CD4-positive, alpha-beta T cell treated with Interleukin-17A for 1 hour (primary cell): Measurements from ENCODE around the gene SCART1.
"Not testable (repeated sequence)": the region's sequence is repeated elsewhere in the genome, so short reads cannot be mapped to it uniquely, and the experiment has no call there.

Experiments used
- DNase-seq: peaks from one replicate; pipeline ENCODE4 v3.0.0-alpha.2; 2020

Gene SCART1

DNA sequence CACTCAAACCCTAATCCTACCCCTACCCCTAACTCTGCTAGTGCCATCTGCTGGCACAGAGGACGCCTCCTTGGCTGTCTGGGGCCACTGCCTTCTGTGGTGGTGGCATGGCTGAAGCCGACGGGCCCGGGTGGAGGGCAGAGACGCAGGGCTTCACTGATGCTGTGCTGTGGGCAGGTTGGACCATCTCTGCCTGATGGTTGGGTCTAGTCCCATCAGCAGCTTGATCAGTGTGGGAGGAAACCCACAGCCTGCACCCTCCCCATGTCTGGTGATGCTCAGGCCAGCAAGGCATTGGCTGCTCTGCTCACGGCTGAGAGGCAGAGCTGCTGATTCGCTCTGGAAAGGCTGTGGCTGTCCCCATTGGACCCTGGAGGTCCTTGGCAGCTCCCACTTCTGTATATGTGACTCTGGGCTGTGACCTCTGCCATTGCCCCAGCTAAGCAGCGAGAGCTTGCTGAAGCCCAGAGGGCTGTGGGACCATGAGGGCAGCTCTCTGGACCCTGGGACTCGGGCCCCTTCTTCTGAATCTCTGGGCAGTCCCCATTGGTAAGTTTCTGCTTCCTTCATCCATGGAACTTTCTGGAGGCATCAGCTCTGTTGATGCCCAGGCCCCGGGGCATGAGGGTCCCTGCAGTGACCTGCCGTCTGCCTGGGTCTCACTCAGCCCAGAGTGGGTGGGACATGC, at the start of gene SCART1:
Gene SCART1, plus strand, starts transcription at position 430 of the 688 bp plus-strand sequence. Its CDS starts 53 bp downstream, at position 483.
- peak; percentile 56 for DNase-seq

DNA sequence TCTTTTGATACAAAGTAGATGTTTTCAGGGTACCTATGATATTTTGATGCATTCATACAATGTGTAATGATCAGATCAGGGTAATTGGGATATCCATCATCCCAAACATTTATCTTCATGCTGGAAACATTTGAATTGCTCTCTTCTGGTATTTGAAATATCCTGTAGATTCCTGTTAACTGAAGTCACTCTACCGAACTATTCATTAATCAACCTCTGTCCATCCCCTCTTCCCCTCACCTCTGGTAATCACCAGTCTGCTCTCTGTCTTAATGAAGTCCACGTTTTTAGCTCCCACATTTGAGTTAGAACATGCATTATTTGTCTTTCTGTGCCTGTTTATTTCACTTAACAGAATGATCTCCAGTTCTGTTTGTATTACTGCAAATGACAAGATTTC, 48.5 kb upstream of the SCART1 start:
- no peak for DNase-seq

DNA sequence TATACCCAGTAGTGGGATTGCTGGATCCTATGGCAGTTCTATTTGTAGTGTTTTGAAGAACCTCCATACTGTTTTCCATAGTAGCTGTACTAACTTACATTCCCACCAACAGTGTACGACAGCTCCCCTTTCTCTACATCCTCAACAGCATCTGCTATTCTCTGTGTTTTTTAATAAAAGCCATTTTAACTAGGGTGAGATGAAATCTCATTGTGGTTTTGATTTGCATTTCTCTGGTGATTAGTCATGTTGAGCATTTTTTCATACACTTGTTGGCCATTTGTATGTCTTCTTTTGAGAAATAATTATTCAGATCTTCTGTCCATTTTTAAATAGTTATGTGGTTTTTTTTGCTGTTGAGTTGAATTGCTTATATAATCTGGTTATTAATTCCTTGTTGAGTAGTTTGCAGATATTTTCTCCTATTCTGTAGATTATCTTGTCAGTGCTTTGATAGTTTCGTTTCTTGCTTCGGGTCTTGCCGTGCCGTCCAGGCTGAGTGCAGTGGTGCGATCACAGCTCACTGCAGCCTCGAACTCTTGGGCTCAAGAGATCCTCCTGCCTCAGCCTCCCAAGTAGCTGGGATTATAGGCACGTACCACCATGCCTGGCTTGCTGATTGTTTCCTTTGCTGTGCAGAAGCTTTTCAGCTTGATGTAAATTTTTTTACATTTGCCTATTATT, 47.8 kb upstream of the SCART1 start:
- DNase-seq, result no peak

DNA sequence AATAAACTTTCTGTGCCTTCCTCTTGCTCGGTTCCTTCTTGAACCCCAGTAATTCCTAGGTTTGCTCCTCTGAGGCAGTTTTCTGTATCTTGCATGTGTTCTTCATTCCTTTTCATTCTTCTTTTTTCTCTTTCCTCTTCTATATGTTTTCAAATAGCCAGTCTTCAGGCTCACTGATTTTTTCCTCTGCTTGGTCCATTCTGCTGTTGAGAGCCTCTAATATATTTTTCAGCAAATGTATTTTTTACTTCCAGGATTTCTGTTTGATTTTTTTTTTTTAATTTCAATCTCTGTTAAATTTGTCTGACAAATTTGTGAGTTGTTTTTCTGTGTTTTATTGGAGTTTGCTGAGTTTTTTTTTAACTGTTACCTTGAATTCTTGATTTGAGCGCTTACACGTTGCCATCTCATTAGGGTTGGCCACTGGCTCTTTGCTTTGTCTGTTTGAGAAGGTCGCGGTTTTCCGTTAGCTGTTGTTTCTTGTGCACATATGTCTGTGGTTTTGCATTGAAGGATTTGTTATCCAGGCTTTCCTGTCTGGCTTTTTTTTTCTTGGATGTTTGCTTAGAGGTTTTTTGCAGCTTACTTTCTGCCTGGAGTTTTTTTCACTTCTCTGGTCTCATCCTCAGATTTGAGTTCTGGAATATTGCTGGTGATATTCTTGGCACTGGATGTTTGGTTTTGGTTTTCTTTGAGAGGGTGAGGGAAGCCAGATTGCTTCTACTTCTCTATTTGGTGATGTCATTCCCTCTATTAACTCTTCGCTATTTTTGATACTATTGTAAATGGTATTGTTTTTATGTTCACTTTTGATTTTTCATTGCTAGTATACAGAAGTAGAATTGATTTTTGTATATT, 42.0 kb upstream of the SCART1 start:
- no peak for DNase-seq

DNA sequence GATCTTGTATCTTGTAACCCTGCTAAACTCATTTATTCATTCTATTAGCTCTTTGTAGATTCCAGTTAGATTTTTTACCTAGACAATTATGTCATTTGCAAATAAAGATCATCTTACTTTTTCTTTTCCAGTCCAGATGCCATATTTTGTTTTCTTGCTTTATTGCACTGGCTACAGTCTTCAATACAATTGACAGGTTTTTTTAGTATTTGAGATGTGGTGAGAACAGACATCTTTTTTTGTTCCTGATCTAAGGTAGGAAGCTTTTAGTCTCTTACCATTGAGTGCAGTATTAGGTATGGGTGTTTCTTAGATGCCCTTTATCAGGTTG, 41.4 kb upstream of the SCART1 start:
- DNase-seq, result no peak

DNA sequence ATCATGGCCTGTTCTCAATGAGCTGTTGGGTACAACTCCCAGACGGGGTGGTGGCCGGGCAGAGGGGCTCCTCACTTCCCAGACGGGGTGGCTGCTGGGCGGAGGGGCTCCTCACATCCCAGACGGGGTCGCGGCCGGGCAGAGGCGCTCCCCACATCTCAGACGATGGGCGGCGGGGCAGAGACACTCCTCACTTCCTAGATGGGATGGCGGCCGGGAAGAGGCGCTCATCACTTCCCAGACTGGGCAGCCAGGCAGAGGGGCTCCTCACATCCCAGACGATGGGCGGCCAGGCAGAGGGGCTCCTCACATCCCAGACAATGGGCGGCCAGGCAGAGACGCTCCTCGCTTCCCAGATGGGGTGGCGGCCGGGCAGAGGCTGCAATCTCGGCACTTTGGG, 39.3 kb upstream of the SCART1 start:
- DNase-seq, result not testable (repeated sequence)

DNA sequence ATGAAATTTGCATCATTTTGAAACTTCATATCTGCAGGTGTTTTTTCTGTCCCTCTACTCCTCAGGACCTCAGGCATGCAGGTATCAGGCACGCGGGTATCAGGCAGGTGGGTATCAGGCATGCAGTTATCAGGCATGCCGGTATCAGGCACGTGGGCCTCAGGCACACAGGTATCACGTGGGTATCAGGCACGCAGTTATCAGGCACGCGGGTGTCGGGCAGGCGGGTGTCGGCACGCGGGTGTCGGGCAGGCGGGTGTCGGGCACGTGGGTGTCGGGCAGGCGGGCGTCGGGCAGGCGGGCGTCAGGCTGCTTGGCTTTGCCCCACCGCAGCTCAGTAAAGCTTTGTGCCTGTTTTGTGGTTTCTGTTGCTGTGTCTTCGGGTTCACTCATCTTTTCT, 38.0 kb upstream of the SCART1 start:
- no peak for DNase-seq

DNA sequence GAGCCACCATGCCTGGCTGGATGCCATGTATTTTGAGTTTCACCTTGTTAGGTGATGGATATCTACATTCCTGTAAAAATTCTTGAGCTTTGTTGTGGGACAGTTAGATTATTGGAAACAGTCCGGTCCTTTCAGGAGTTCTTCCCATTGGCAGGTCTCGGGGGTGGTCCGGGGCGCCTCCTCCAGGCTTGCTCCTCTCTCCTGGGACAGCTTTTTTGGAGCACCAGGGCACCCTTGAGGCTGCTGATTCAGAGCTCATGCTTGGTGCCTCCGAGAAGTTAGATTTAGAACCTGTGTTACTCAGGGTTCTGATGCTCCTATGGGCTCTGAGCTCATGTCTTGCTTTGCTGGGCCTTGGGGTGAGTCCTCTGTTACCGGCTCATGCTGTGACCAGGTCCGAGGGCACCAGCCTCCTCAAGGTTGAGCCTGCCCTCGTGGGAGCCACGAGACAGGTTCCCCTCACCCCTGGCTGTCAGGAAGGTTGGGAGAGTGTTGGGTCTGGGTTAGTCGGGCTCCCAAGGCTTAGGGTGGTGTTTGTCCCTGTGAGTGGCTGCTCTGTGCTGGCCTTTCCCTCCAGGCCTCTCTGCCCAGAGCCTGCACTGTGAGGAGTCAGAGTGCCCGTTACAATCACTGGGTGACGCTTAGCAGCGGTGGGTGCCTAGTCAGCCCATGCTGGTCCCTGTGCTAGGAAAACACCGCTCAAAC, 35.3 kb upstream of the SCART1 start:
- DNase-seq, result no peak

DNA sequence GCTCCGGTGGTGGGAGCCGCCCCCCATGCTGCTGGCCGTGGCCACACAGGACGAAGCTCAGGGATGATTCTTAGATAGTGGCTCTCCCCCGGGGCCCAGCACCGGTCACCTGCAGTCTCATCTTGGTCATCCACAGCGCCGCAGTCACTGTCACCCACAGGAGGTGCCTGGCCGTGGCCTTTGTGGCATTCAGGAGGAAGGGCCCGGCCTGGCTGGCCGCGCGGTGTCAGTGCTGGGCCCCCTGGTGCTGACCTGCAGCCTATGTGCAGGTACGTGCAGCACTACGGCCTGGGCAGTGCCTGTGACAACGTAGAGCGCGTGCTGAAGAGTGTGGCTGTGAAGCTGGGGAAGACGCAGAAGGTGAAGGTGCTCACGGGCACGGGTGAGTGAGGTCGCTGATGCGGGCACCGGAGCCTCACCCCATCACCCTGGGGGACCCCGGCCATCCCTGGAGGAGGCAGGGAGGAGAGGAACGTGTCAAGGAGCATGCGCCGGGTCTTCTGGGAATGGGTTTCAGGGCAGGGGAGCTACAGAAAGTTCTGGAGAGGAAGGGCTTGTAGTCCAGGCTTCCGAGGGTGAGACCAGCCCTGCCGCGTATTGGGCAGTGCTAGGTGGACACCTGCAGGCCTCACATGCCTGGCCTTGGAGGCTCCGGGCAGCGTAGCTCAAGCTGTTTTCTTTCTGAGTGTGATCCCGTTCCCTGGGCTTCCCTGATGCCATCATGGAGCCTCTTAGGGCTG, 34.4 kb upstream of the SCART1 start:
- no peak for DNase-seq

DNA sequence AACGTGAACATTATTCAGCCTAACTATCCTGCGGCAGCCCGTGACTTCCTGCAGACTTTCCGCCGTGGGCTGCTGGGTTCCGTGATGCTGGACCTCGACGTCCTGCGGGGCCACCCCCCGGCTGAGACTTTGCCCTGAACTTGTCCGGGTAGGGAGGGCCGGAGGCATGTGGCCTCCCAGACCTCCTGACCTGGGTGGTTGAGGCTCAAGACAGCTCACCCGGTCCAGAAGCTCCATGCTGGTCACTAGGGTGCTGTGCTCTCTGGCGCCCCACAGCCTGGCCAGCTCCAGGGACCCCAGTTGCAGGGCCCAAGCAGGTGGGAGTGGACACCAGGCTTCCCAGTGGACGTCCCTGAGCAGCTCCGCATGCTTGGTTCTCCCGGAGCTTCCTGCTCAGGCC, 33.7 kb upstream of the SCART1 start:
- DNase-seq, result no peak

DNA sequence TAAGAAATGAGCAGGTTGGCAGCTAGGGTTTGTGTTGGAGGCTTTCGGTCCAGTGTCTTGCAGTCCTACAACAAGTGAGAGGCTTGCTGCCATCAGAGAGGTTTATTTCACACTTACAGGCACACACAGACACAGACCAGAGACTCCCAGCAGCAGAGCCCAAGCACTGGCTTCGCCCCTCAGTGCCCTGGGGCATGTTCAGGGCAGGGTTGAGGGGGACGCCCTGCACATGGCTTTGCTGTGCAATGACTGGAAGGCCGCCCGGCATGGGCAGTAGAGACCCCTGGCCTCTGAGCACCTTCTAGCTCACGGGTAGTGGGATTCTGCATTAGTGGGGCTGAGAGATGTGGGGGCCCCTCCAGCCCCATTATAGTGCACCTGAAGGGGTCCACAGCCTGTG, 33.2 kb upstream of the SCART1 start:
- no peak for DNase-seq

DNA sequence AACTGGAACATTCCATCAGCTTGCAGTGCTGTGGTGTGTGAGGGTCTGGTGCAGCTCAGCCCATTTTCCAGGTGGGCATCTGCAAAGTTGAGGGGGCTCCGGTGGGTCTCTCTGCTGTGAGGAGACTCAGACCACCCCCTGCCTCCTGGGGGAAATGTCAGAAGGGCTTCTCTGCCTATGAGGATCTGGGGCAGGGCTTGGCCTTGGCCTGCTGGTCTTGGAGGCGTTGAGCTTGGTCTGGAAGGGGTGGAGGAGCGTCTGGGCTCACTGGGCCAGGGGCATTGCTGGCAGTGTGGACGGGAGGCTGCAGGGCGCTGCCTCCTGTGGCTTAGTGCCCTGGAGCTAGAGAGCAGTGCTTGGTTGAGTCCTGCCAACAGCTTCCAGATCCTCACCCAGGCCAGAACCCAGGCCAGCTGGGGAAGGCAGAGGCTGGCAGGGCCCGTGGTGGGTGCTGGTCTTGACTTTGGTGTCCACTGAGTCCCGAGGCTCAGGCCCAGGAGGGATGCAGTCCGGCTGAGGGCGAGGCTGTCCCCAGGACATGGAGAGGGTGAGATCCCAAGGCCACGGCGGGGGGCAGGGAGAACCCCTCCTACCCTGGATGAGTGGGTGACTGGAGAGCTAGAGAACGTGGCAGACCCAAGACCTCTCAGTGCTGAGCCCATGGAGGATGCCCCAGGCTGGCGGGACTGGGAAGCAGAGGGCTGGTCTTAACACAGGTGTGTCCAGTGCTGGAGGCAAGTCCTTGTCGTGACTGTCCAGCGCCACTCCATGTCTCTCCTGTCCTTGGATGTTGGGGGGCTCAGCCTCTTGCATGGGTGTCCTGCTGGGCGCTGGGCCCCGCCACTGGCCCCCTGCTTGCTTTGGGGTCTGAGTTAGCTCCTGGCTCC, 32.2 kb upstream of the SCART1 start:
- DNase-seq, result no peak

DNA sequence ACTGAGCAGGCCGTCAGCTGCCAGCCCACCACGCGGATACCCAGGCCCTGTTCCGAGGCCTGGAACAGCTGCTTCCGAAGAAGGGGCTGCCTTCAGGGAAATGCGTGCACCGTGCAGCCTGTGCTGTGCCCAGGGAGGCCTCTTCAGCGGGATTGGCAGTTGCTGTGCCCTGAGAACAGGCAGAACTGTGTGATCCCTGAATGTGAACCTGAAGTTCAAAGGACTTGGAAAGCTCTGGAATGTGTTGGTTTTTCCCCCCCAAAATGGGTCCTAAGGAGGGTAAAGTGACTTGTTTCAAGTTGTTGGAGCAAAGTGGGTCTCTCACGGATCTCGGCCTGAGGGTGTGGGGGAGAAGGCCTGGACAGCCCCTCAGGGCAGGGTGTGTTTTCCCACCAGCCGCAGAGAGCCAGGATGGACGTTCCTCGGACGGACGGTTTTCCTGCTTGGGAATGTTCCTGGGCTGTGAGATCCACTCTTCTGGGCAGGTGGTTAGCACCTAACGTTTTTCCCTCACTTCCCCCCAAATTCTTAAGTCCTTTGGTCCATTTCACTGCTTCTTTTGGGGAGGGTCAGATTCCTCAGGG, 31.4 kb upstream of the SCART1 start:
- no peak for DNase-seq

DNA sequence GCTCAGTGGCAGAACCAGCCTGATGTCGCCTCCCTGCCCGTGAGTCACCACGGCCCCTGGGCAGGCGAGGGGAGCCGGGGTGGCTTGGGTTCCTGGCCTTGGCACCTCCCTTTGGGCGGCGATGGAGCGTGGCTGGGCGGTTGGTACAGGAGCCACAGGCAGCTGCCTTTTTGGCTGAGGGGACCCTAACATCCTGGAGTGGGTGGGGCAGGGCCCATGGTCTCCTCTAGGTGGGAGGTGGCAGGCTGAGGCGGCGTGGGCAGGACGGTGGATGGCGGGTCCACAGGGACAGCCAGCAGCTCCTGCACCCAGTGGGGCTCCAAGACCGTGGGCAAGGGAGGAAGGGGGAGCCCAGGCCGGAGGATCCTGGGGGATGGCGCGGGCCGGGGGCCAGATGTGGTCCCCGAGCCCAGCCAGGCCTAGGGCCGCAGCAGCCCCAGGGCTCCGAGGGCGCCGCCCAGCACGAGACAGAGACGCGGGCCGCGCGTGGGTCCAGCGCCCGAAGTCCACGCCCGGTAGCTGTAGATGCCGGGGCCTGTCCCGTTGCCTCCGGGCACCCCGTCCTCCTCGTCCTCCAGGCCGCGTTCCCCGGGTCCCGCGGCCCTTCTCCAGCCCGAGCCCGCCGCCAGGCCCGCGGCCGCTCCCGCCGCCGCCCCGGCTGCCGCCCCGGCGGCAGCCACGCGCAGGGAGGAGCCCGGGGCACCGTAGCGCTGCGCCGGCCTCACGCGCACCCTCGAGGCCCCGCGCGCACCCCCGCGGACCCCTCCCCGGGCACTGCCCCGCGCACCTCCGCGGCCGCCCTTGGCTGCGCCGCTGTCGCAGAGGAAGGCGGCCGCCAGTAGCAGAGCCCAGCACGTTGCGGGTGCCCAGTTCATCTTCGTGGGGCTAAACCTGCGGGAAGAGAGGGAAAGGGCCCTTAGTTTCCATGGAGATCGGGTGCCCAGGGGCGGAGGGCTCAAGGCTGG, 30.7 kb upstream of the SCART1 start:
- DNase-seq, result no peak

DNA sequence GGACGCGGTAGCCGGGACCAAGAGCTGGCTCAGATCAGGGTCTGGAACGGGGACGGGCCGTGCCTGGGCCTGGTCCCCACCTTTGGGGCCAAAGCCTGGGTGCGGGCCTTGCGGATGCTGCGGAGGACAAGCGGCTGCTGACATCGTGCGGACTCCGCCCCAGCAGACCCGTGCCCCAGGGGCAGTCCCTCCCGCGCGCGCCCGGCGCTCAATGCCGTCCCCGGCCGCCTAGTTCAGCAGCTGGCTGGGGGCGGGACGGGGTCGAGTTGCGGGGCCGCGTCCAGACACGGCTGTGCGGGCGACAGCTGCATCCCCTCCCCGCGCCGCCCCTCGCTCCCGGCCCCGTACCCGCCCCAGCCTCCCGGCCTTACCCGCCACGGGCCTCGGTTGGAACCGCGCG, 29.6 kb upstream of the SCART1 start:
- not testable (repeated sequence) for DNase-seq

DNA sequence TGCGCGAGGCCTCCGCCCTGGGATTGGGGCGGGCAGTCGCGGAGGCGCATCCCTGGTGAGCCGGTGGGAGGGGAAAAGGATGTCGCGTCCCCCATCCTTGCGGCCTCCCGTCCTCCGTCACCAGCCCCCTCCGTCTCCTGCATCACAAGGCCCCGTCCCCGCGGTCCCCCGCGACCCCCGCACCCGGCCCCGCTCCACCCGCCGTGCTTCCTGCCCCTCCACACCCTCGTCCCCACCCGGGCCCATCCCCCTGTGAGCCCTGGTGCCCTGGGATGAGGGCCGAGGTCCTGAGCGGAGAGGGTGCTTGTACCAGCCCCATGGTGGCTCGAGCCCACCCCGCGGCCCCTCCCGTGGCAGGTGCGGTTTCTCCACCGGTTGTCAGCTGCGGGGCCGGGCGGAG, 29.1 kb upstream of the SCART1 start, which contains the start of gene SPRN:
Gene SPRN, minus strand, starts transcription at position 25 of the 400 bp plus-strand sequence. CDS start 944 bp downstream, outside the sequence.
- not testable (repeated sequence) for DNase-seq

DNA sequence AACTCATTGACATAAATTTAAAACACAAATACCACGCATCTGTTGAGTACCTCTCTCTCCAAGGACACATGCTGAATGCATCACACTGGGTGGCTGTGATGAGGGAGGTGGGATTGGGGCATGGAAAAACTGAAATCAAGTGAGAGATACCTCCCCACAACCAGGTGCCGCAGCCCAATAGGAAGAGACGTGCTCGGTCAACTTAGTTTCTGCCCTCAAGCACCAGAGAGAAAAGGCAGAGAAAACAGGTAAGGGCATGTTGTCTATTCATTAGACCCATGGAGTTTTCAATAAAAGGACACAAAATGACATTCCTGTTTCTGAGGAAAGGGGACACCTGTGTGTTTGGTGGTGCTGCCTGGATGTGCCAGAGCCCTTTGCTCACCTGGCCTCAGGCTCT, 24.2 kb upstream of the SCART1 start:
- not testable (repeated sequence) for DNase-seq

DNA sequence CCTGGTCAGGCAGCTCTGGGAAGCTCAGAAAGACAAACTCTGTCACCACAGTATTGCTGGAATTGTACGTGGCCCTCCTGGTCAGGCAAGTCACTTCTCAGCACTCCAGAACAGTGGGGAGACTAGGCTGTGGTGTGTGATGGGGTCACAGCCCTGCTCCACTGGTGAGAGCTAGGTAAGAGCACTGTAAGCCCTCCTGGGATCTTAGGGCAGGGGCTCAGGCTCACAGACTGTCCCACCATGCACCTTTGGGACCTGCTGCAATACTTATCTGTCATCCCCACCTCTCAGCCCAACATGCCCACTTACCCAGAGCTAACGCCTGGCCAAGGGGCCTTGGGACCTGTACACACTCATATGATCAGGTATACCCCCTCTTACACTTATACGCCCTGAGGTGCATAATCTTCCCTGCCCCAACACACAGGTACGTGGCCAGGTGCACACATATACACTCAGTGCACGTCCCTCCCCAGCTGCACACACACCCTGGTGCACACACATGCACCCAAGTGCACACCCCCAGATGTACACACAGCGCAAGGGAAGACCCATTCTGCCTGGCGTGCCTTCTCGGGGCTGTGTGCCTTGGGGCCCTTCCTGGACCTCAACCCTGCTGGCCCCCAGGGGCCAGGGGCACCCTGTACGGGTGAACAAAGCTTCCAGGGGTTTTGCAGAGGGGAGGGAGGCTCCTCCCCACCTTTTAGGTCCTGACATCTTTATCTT, 21.7 kb upstream of the SCART1 start:
- DNase-seq, result not testable (repeated sequence)

DNA sequence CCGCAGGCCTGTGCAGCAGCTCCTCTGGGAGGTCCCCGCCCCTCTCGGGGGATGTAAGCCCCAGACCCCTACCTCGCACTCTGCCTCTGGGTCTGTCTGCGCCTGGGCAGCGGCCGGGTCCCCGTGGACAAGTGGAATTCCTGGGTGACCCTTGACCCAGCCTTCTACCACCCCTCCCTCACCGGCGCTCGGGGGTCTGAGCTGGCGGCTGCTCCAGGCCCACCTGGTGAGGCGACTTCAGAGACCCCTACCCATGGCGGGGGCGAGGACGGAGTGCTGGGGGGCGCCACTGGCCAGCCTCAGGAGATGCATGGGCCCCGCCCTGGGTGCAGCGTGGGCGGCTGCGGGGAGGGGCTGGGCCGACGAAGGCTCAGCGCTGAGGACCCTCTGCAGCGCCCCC, 21.0 kb upstream of the SCART1 start:
- DNase-seq, result not testable (repeated sequence)
